Measurements from ENCODE around the gene CDH4.

DNA sequence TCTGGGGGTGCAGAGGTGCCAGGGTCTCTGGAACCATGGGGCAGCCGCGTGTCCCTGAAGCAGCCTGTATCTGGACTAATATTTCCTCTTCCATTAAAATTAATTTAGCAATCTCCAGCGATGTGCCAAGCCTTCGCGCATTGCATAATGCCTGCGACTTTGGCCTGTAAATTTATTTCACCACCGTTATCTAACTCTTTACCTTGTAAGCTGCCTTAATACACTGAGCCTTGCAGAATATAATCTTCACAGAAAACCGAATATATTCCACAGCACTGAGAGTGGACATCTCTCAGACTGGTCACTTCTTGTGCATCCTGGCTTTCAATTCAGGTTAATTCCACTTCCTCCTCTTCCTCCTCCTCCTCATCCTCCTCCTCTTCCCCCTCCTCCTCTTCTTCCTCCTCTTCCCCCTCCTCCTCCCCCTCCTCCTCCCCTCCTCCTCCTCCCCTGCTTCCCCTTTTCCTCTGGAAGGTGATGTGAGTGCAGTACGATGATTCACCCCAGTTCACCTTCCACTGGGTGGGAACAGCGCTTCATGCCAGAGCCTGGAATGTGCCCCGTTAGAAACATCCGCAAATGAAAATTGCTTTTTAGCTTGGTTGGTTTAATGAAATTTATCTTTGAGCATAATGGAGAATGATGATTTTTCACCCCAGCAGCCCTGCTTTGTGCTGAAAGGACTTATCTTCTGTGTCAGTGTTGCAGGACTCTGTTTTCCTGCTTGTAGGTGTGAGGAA lies 101.4 kb downstream of the CDH4 start:
- no peak for TF ChIP-seq POLR2A (IDR thresholded peaks at IDR 0.05)
- TF ChIP-seq, protein P1, sequence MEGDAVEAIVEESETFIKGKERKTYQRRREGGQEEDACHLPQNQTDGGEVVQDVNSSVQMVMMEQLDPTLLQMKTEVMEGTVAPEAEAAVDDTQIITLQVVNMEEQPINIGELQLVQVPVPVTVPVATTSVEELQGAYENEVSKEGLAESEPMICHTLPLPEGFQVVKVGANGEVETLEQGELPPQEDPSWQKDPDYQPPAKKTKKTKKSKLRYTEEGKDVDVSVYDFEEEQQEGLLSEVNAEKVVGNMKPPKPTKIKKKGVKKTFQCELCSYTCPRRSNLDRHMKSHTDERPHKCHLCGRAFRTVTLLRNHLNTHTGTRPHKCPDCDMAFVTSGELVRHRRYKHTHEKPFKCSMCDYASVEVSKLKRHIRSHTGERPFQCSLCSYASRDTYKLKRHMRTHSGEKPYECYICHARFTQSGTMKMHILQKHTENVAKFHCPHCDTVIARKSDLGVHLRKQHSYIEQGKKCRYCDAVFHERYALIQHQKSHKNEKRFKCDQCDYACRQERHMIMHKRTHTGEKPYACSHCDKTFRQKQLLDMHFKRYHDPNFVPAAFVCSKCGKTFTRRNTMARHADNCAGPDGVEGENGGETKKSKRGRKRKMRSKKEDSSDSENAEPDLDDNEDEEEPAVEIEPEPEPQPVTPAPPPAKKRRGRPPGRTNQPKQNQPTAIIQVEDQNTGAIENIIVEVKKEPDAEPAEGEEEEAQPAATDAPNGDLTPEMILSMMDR (IDR thresholded peaks at IDR 0.05) = no peak
- no peak for TF ChIP-seq POLR2AphosphoS5 (IDR thresholded peaks at IDR 0.05)

Measured in upper lobe of left lung (tissue), 4 donors.